WTC11 (cell line): ENCODE results near the gene PSEN1.

ENCODE experiments used
- CTCF ChIP-seq: fragments of 200-600 bp; IDR thresholded peaks from 2 replicates; pipeline ENCODE4 v1.8.0; 2022; ENCODE audit warnings: antibody characterized with exemption
- ELF4 ChIP-seq: sonication (generic); formaldehyde crosslinking; IDR thresholded peaks from 2 replicates; pipeline ENCODE4 v1.8.1; 2022; ENCODE audit warnings: low read depth, mild to moderate bottlenecking, moderate library complexity, missing genetic modification reagents
- ESRRA ChIP-seq: sonication (generic); formaldehyde crosslinking; IDR thresholded peaks from 2 replicates; pipeline ENCODE4 v1.8.1; 2022; ENCODE audit warnings: mild to moderate bottlenecking, missing genetic modification reagents, borderline replicate concordance
- SMAD3 ChIP-seq: sonication (generic); formaldehyde crosslinking; IDR thresholded peaks from 2 replicates; pipeline ENCODE4 v1.8.0; 2022; ENCODE audit warnings: missing genetic modification reagents, mild to moderate bottlenecking, borderline replicate concordance
- STAT6 ChIP-seq: sonication (generic); formaldehyde crosslinking; conservative IDR thresholded peaks from 2 replicates; pipeline ENCODE4 v1.8.1; 2023; ENCODE audit warnings: mild to moderate bottlenecking, low read depth, missing genetic modification reagents, moderate library complexity
- TF ChIP-seq, protein P1 (sequence below): sonication (generic); formaldehyde crosslinking; conservative IDR thresholded peaks from 2 replicates; pipeline ENCODE4 v1.8.1; 2022; ENCODE audit warnings: mild to moderate bottlenecking, missing genetic modification reagents
- TF ChIP-seq, protein P2 (sequence below): sonication (generic); formaldehyde crosslinking; IDR thresholded peaks from 2 replicates; pipeline ENCODE4 v1.8.0; 2022; ENCODE audit warnings: mild to moderate bottlenecking, missing genetic modification reagents
- TF ChIP-seq, protein P3 (sequence below): sonication (generic); formaldehyde crosslinking; IDR thresholded peaks from 2 replicates; pipeline ENCODE4 v1.8.1; 2023; ENCODE audit warnings: mild to moderate bottlenecking, missing genetic modification reagents, moderate library complexity
- TF ChIP-seq, protein P4 (sequence below): sonication (generic); formaldehyde crosslinking; IDR thresholded peaks from 2 replicates; pipeline ENCODE4 v1.8.0; 2023; ENCODE audit warnings: missing genetic modification reagents, mild to moderate bottlenecking, borderline replicate concordance

DNA sequence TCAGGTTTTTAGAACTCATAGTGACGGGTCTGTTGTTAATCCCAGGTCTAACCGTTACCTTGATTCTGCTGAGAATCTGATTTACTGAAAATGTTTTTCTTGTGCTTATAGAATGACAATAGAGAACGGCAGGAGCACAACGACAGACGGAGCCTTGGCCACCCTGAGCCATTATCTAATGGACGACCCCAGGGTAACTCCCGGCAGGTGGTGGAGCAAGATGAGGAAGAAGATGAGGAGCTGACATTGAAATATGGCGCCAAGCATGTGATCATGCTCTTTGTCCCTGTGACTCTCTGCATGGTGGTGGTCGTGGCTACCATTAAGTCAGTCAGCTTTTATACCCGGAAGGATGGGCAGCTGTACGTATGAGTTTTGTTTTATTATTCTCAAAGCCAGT, 34.4 kb downstream of the PSEN1 start:
- TF ChIP-seq ELF4 (CRISPR knock-in tag) (no peak), CTCF (no peak), STAT6 (no peak), SMAD3 (no peak), ESRRA (CRISPR knock-in tag) (no peak)
- TF ChIP-seq, protein P1, sequence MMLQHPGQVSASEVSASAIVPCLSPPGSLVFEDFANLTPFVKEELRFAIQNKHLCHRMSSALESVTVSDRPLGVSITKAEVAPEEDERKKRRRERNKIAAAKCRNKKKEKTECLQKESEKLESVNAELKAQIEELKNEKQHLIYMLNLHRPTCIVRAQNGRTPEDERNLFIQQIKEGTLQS (CRISPR knock-in tag) = no peak
- TF ChIP-seq, protein P2, sequence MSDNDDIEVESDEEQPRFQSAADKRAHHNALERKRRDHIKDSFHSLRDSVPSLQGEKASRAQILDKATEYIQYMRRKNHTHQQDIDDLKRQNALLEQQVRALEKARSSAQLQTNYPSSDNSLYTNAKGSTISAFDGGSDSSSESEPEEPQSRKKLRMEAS (CRISPR knock-in tag) = no peak
- TF ChIP-seq, protein P3, sequence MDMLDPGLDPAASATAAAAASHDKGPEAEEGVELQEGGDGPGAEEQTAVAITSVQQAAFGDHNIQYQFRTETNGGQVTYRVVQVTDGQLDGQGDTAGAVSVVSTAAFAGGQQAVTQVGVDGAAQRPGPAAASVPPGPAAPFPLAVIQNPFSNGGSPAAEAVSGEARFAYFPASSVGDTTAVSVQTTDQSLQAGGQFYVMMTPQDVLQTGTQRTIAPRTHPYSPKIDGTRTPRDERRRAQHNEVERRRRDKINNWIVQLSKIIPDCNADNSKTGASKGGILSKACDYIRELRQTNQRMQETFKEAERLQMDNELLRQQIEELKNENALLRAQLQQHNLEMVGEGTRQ = no peak
- TF ChIP-seq, protein P4, sequence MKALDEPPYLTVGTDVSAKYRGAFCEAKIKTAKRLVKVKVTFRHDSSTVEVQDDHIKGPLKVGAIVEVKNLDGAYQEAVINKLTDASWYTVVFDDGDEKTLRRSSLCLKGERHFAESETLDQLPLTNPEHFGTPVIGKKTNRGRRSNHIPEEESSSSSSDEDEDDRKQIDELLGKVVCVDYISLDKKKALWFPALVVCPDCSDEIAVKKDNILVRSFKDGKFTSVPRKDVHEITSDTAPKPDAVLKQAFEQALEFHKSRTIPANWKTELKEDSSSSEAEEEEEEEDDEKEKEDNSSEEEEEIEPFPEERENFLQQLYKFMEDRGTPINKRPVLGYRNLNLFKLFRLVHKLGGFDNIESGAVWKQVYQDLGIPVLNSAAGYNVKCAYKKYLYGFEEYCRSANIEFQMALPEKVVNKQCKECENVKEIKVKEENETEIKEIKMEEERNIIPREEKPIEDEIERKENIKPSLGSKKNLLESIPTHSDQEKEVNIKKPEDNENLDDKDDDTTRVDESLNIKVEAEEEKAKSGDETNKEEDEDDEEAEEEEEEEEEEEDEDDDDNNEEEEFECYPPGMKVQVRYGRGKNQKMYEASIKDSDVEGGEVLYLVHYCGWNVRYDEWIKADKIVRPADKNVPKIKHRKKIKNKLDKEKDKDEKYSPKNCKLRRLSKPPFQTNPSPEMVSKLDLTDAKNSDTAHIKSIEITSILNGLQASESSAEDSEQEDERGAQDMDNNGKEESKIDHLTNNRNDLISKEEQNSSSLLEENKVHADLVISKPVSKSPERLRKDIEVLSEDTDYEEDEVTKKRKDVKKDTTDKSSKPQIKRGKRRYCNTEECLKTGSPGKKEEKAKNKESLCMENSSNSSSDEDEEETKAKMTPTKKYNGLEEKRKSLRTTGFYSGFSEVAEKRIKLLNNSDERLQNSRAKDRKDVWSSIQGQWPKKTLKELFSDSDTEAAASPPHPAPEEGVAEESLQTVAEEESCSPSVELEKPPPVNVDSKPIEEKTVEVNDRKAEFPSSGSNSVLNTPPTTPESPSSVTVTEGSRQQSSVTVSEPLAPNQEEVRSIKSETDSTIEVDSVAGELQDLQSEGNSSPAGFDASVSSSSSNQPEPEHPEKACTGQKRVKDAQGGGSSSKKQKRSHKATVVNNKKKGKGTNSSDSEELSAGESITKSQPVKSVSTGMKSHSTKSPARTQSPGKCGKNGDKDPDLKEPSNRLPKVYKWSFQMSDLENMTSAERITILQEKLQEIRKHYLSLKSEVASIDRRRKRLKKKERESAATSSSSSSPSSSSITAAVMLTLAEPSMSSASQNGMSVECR (CRISPR knock-in tag) = no peak
